ENCODE measurements around the gene KCNB1. TPM values are rescaled to one million over a fixed set of nuclear protein-coding genes. Genes with fewer than 3 reads are reported as not detected.
A peak's percentile ranks its signal among the peaks of the same experiment; 100 is the strongest.

Gene KCNB1
- polyA plus RNA-seq, 2 donors: 0.33 to 0.49 TPM

DNA sequence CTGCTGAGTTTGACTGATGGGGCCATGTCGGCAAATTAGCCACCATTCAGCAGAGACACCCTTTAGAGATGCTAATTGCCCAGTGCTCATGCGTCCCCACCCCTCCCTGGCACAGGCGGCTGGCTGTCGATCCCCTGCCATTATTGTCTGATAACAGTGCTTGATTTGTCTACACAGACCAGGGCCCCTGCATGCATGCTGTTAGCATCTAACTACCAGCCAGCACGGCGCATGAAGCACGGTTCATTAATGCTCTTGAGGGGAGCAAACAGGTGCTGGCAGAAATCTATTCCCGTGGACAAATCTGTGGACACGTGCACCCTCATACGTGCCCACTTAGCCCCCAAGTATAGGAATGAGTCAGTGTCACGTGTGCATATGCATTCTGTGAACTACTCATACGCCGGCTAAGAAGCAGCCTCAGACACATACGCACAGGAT is 32.2 kb downstream of the KCNB1 start:
- H3K4me3 ChIP-seq (ENCODE audit: low read depth in 1 of 2, low read length in 2 of 2): no peak overlapping the region
- no peak overlapping the region for H3K27ac ChIP-seq (ENCODE audit: low read depth in 2 of 2, low read length in 1 of 2)
- no peaks in the 10 kb centered on the region for H3K27me3 ChIP-seq (ENCODE audit: control insufficient read depth in 1 of 2, insufficient read depth in 2 of 2, low read length in 2 of 2)
- 46 to 57% methylated on average over 14 of the region's 14 CpGs for WGBS, 2 donors
- H3K4me1 ChIP-seq (ENCODE audit: control insufficient read depth in 2 of 2, insufficient read depth in 2 of 2, low read length in 1 of 2): peaks cover 0 to 5% of the 10 kb centered on the region in 2 donors
- no peaks in the 10 kb centered on the region for H3K36me3 ChIP-seq (ENCODE audit: control insufficient read depth in 2 of 2, insufficient read depth in 2 of 2, low read length in 1 of 2)
- no peaks in the 10 kb centered on the region for H3K9me3 ChIP-seq (ENCODE audit: control insufficient read depth in 2 of 2, insufficient read depth in 1 of 2, low read depth in 1 of 2, low read length in 1 of 2)

DNA sequence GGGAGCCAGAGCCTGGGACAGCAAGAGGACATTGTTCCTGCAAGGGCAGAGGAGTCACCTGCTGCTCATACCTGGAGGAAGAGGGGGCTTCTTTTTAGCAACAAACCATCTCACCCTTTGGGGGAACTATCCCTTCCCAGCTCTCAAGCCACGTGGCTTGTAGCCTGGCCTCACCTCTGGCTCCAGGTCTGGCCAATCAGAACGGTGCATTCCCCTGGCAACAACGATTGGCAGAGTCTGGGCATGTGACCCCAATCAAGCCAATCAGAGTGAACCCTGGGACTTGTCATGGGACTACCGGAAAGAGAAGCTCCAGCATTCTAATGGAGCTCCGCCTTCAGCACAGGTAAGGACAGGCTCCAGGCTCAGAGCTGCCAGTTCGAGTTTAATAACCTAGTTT is 33.6 kb downstream of the KCNB1 start:
- Histone ChIP-seq H3K9me3 (ENCODE audit: control insufficient read depth in 2 of 2, insufficient read depth in 1 of 2, low read depth in 1 of 2, low read length in 1 of 2) (no peaks in the 10 kb centered on the region), H3K4me1 (ENCODE audit: control insufficient read depth in 2 of 2, insufficient read depth in 2 of 2, low read length in 1 of 2) (peaks cover 0 to 5% of the 10 kb centered on the region in 2 donors), H3K36me3 (ENCODE audit: control insufficient read depth in 2 of 2, insufficient read depth in 2 of 2, low read length in 1 of 2) (no peaks in the 10 kb centered on the region), H3K27ac (ENCODE audit: low read depth in 2 of 2, low read length in 1 of 2) (peak overlapping the region in 1 of 2 donors; percentile 30), H3K27me3 (ENCODE audit: control insufficient read depth in 1 of 2, insufficient read depth in 2 of 2, low read length in 2 of 2) (no peaks in the 10 kb centered on the region), H3K4me3 (ENCODE audit: low read depth in 1 of 2, low read length in 2 of 2) (no peak overlapping the region)
- 61 to 66% methylated on average over 6 of the region's 6 CpGs for WGBS, 2 donors

- Histone ChIP-seq H3K4me3 (ENCODE audit: low read depth in 1 of 2, low read length in 2 of 2) (no peak overlapping the region), H3K27ac (ENCODE audit: low read depth in 2 of 2, low read length in 1 of 2) (peak overlapping the region; percentile 30 to 62), H3K27me3 (ENCODE audit: control insufficient read depth in 1 of 2, insufficient read depth in 2 of 2, low read length in 2 of 2) (no peaks in the 10 kb centered on the region), H3K9me3 (ENCODE audit: control insufficient read depth in 2 of 2, insufficient read depth in 1 of 2, low read depth in 1 of 2, low read length in 1 of 2) (no peaks in the 10 kb centered on the region), H3K4me1 (ENCODE audit: control insufficient read depth in 2 of 2, insufficient read depth in 2 of 2, low read length in 1 of 2) (peaks cover 0 to 5% of the 10 kb centered on the region in 2 donors), H3K36me3 (ENCODE audit: control insufficient read depth in 2 of 2, insufficient read depth in 2 of 2, low read length in 1 of 2) (no peaks in the 10 kb centered on the region)
- WGBS, 2 donors: 38 to 41% methylated on average over 5 of the region's 5 CpGs
Measured at GRCh38 chr20:49447946-49448809, 34.3 kb downstream of the KCNB1 start.

GRCh38 chr20:49447364-49447763 is 35.1 kb downstream of the KCNB1 start:
- Histone ChIP-seq H3K27me3 (ENCODE audit: control insufficient read depth in 1 of 2, insufficient read depth in 2 of 2, low read length in 2 of 2) (no peaks in the 10 kb centered on the region), H3K36me3 (ENCODE audit: control insufficient read depth in 2 of 2, insufficient read depth in 2 of 2, low read length in 1 of 2) (no peaks in the 10 kb centered on the region), H3K4me3 (ENCODE audit: low read depth in 1 of 2, low read length in 2 of 2) (no peak overlapping the region), H3K27ac (ENCODE audit: low read depth in 2 of 2, low read length in 1 of 2) (peak overlapping the region; percentile 62 to 70), H3K4me1 (ENCODE audit: control insufficient read depth in 2 of 2, insufficient read depth in 2 of 2, low read length in 1 of 2) (peaks cover 0 to 5% of the 10 kb centered on the region in 2 donors), H3K9me3 (ENCODE audit: control insufficient read depth in 2 of 2, insufficient read depth in 1 of 2, low read depth in 1 of 2, low read length in 1 of 2) (no peaks in the 10 kb centered on the region)
- WGBS, 2 donors: 68 to 70% methylated on average over 6 of the region's 6 CpGs

- Histone ChIP-seq H3K27me3 (ENCODE audit: control insufficient read depth in 1 of 2, insufficient read depth in 2 of 2, low read length in 2 of 2) (no peaks in the 10 kb centered on the region), H3K27ac (ENCODE audit: low read depth in 2 of 2, low read length in 1 of 2) (peak overlapping the region; percentile 62 to 70), H3K4me1 (ENCODE audit: control insufficient read depth in 2 of 2, insufficient read depth in 2 of 2, low read length in 1 of 2) (peaks cover 0 to 5% of the 10 kb centered on the region in 2 donors), H3K9me3 (ENCODE audit: control insufficient read depth in 2 of 2, insufficient read depth in 1 of 2, low read depth in 1 of 2, low read length in 1 of 2) (no peaks in the 10 kb centered on the region), H3K4me3 (ENCODE audit: low read depth in 1 of 2, low read length in 2 of 2) (no peak overlapping the region), H3K36me3 (ENCODE audit: control insufficient read depth in 2 of 2, insufficient read depth in 2 of 2, low read length in 1 of 2) (no peaks in the 10 kb centered on the region)
- WGBS, 2 donors: 23 to 24% methylated on average over 5 of the region's 5 CpGs
Measured at GRCh38 chr20:49446808-49447207, 35.7 kb downstream of the KCNB1 start.

DNA sequence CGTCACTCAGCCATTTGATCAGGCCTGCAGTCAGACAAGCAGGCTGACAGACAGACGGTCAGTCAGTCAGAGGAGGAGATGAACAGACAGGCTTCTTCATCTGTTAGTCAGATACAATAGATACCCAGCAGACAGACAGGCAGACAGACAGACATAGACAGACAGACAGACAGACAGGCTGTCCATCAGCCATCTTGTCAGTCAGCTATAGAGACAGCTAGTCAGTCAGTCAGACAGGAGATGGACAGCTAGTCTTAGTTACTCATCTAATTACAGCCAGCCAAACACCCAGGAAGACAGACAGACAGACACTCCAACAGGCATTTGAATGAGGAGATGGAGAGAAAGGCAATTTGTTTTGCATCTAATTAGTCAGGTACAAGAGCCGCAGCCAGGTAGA is 36.4 kb downstream of the KCNB1 start:
- WGBS, 2 donors: 73 to 80% methylated on average over 3 of the region's 3 CpGs
- peak overlapping the region; percentile 5 to 76 for H3K27ac ChIP-seq (ENCODE audit: low read depth in 2 of 2, low read length in 1 of 2)

GRCh38 chr20:49445176-49445575 is 37.3 kb downstream of the KCNB1 start:
- Histone ChIP-seq H3K4me1 (ENCODE audit: control insufficient read depth in 2 of 2, insufficient read depth in 2 of 2, low read length in 1 of 2) (peaks cover 0 to 3% of the 10 kb centered on the region in 2 donors), H3K36me3 (ENCODE audit: control insufficient read depth in 2 of 2, insufficient read depth in 2 of 2, low read length in 1 of 2) (no peaks in the 10 kb centered on the region), H3K27ac (ENCODE audit: low read depth in 2 of 2, low read length in 1 of 2) (peak overlapping the region in 1 of 2 donors; percentile 21), H3K27me3 (ENCODE audit: control insufficient read depth in 1 of 2, insufficient read depth in 2 of 2, low read length in 2 of 2) (no peaks in the 10 kb centered on the region), H3K4me3 (ENCODE audit: low read depth in 1 of 2, low read length in 2 of 2) (no peak overlapping the region), H3K9me3 (ENCODE audit: control insufficient read depth in 2 of 2, insufficient read depth in 1 of 2, low read depth in 1 of 2, low read length in 1 of 2) (no peaks in the 10 kb centered on the region)
- 27 to 34% methylated on average over 5 of the region's 5 CpGs for WGBS, 2 donors

More for the DNA sequence above, 36.4 kb downstream of the KCNB1 start:
- no peaks in the 10 kb centered on the region for H3K36me3 ChIP-seq (ENCODE audit: control insufficient read depth in 2 of 2, insufficient read depth in 2 of 2, low read length in 1 of 2)
- no peaks in the 10 kb centered on the region for H3K27me3 ChIP-seq (ENCODE audit: control insufficient read depth in 1 of 2, insufficient read depth in 2 of 2, low read length in 2 of 2)
- H3K9me3 ChIP-seq (ENCODE audit: control insufficient read depth in 2 of 2, insufficient read depth in 1 of 2, low read depth in 1 of 2, low read length in 1 of 2): no peaks in the 10 kb centered on the region
- no peak overlapping the region for H3K4me3 ChIP-seq (ENCODE audit: low read depth in 1 of 2, low read length in 2 of 2)
- peaks cover 0 to 5% of the 10 kb centered on the region in 2 donors for H3K4me1 ChIP-seq (ENCODE audit: control insufficient read depth in 2 of 2, insufficient read depth in 2 of 2, low read length in 1 of 2)

- Histone ChIP-seq H3K4me1 (ENCODE audit: control insufficient read depth in 2 of 2, insufficient read depth in 2 of 2, low read length in 1 of 2) (peaks cover 0 to 3% of the 10 kb centered on the region in 2 donors), H3K4me3 (ENCODE audit: low read depth in 1 of 2, low read length in 2 of 2) (no peak overlapping the region), H3K36me3 (ENCODE audit: control insufficient read depth in 2 of 2, insufficient read depth in 2 of 2, low read length in 1 of 2) (no peaks in the 10 kb centered on the region), H3K9me3 (ENCODE audit: control insufficient read depth in 2 of 2, insufficient read depth in 1 of 2, low read depth in 1 of 2, low read length in 1 of 2) (no peaks in the 10 kb centered on the region), H3K27ac (ENCODE audit: low read depth in 2 of 2, low read length in 1 of 2) (peak overlapping the region in 1 of 2 donors; percentile 51), H3K27me3 (ENCODE audit: control insufficient read depth in 1 of 2, insufficient read depth in 2 of 2, low read length in 2 of 2) (no peaks in the 10 kb centered on the region)
- 80 to 89% methylated on average over 1 of the region's 1 CpG for WGBS, 2 donors
Measured at GRCh38 chr20:49444553-49444990, 37.9 kb downstream of the KCNB1 start.

DNA sequence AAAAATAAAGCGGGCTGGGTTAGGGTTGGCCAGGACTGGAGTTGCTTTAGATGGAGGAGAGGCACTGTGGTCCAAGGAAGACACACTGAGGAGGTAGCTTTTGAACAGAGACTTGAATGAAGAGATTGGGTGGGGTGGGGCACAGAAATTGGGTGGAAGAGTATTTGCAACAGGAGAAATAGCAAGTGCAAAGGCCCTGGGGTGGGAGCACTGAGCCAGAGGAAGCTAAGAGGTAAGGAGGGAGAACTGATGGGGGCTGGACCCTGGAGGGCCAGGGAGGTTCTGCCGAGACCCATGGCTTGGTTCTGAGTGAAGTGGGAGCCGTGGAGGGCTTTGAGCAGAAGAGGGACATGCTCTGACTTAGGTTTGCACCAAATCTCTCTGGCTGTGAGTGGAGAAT is 45.4 kb downstream of the KCNB1 start:
- Histone ChIP-seq H3K4me3 (ENCODE audit: low read depth in 1 of 2, low read length in 2 of 2) (no peak overlapping the region), H3K27me3 (ENCODE audit: control insufficient read depth in 1 of 2, insufficient read depth in 2 of 2, low read length in 2 of 2) (no peaks in the 10 kb centered on the region), H3K36me3 (ENCODE audit: control insufficient read depth in 2 of 2, insufficient read depth in 2 of 2, low read length in 1 of 2) (no peaks in the 10 kb centered on the region), H3K27ac (ENCODE audit: low read depth in 2 of 2, low read length in 1 of 2) (no peak overlapping the region), H3K9me3 (ENCODE audit: control insufficient read depth in 2 of 2, insufficient read depth in 1 of 2, low read depth in 1 of 2, low read length in 1 of 2) (no peaks in the 10 kb centered on the region), H3K4me1 (ENCODE audit: control insufficient read depth in 2 of 2, insufficient read depth in 2 of 2, low read length in 1 of 2) (no peaks in the 10 kb centered on the region)
- WGBS, 2 donors: 80 to 82% methylated on average over 3 of the region's 3 CpGs

DNA sequence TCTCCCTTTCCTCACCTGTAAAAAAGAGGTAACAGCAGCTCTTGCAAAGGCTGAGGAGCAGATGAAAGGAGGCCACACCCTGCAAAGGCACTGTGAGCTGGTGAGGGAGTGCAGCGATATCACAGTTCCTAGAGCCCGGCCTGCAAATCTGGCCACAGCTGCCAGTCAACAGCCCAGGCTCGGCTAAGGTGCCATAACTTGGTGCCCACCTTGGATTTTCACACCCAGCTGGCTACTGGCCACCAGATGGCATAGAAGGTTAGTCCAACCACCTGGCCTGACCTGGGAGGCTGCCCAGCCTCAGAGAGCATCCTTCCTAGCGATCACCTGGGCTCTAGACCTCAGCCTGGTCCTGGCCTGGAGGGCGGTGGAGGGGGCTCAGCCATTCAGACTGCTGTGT is 46.8 kb downstream of the KCNB1 start:
- H3K4me3 ChIP-seq (ENCODE audit: low read depth in 1 of 2, low read length in 2 of 2): no peak overlapping the region
- H3K27me3 ChIP-seq (ENCODE audit: control insufficient read depth in 1 of 2, insufficient read depth in 2 of 2, low read length in 2 of 2): no peaks in the 10 kb centered on the region
- no peaks in the 10 kb centered on the region for H3K36me3 ChIP-seq (ENCODE audit: control insufficient read depth in 2 of 2, insufficient read depth in 2 of 2, low read length in 1 of 2)
- no peak overlapping the region for H3K27ac ChIP-seq (ENCODE audit: low read depth in 2 of 2, low read length in 1 of 2)
- 87 to 90% methylated on average over 5 of the region's 5 CpGs for WGBS, 2 donors
- H3K9me3 ChIP-seq (ENCODE audit: control insufficient read depth in 2 of 2, insufficient read depth in 1 of 2, low read depth in 1 of 2, low read length in 1 of 2): no peaks in the 10 kb centered on the region
- H3K4me1 ChIP-seq (ENCODE audit: control insufficient read depth in 2 of 2, insufficient read depth in 2 of 2, low read length in 1 of 2): no peaks in the 10 kb centered on the region
